Lower leg skin (tissue), 4 donors: ENCODE measurements around the gene OSM. TPM values are rescaled to one million over a fixed set of nuclear protein-coding genes. Genes with fewer than 3 reads are reported as not detected.
"Not testable (repeated sequence)": the region's sequence is repeated elsewhere in the genome, so short reads cannot be mapped to it uniquely, and the experiment has no call there.

Experiments
- DNase-seq, 2 donors: peaks; one replicate each; pipeline ENCODE4 v3.0.0-alpha.2; 2019; ENCODE audit warnings: low spot score in 2 of 2
- H3K4me3 ChIP-seq: fragments of 200-600 bp; sonication (generic); 2 replicates; pipeline ENCODE4 v1.5.1; 2017; ENCODE audit warnings: mild to moderate bottlenecking, low read depth; ENCODE audit not compliant: poor library complexity, severe bottlenecking
- CTCF ChIP-seq, 3 donors: fragments of 450-650 bp; IDR thresholded peaks; one replicate each; pipeline ENCODE4 v1.5.1; 2016; ENCODE audit warnings: antibody characterized with exemption in 3 of 3, mild to moderate bottlenecking in 3 of 3, moderate library complexity in 2 of 3
- POLR2A ChIP-seq, 2 donors: fragments of 450-650 bp; IDR thresholded peaks; one replicate each; pipeline ENCODE4 v1.6.1; 2016 to 2017; ENCODE audit warnings: antibody characterized with exemption in 2 of 2, mild to moderate bottlenecking in 1 of 2, moderate library complexity in 1 of 2
- WGBS, 2 donors: methylation state at CpG; one replicate each; pipeline ENCODE4 v1.1.5; 2018; 5-methylcytosine and 5-hydroxymethylcytosine counted together
- intact Hi-C: fragments of 100-400 bp; cut with DNase I; formaldehyde crosslinking; loops from one replicate; pipeline ENCODE4 v1.15.0; 2023; ENCODE audit warnings: low total_unique reads
- total RNA-seq, 4 donors: library from RNA; depleted of rRNA; stranded (reverse); fragments of >200 nt; gene quantifications; one replicate each; pipeline ENCODE4 v1.1.0, GENCODE V29; 2016

OSM gene
- total RNA-seq, 4 donors from 2014 or later: 0.27 to 0.34 (median 0.29) TPM; not detected in 1

- intact Hi-C loops: no loop called here
- no peak overlapping the region for H3K4me3 ChIP-seq
- no peak for DNase-seq
- TF ChIP-seq POLR2A (IDR thresholded peaks at IDR 0.05) (no peak), CTCF (IDR thresholded peaks at IDR 0.05) (no peak)
- WGBS, 2 donors: 73 to 76% methylated on average over 10 of the region's 10 CpGs
Observed at GRCh38 chr22:30235687-30236170, 30.9 kb downstream of the OSM start.

DNA sequence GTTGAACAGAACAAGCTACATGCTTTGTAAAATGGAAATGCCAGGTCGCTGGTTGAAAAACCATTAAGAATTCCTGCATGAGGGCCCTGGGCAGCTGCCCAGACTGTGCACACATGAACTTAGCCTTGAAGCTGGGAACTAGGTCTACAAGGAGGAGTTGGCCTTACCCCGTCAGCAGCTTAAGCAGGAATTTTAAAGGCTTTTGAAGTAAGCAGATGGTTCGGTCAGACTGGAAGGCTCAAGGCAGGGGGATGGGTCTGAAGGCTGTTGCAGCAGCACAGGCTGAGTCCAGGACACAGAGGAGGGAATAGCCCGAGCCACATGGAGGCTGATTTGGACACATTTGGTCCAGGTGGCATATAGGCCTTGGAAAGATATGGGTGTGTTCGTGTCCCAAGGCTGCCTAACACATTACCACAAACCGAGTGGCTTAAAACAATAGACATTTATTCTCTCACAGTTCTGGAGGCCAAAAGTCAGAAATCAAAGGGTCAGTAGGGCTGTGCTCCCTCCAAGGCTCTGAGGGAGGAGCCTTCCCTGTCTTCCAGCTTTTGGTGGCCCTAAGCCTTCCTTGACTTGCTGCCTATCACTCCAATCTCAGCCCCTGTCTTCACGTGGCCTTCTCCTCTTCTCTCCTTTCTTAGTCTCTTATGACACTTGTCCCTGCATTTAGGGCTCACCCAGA lies 31.7 kb downstream of the OSM start:
- intact Hi-C loops: no loop called here
- no peak for DNase-seq
- TF ChIP-seq CTCF (IDR thresholded peaks at IDR 0.05): no peak
- no peak for TF ChIP-seq POLR2A (IDR thresholded peaks at IDR 0.05)
- WGBS, 2 donors: 70 to 79% methylated on average over 7 of the region's 7 CpGs
- no peak overlapping the region for H3K4me3 ChIP-seq

DNA sequence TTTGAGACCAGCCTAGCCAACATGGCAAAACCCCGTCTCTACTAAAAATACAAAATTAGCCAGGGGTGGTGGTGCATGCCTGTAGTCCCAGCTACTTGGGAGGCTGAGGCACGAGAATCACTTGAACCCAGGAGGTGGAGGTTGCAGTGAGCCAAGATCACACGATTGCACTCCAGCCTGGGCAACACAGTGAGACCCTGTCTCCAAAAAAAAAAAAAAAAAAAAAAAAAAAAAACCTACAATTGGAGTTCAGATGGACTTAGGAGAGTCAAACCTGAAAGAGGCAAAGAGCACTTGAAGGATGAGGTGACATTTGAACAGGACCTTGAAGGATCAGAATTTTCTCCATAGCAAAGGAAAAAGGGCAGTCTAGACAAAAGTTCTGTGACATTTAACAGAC lies 32.3 kb downstream of the OSM start:
- DNase-seq, intact Hi-C loops, H3K4me3 ChIP-seq: not testable (repeated sequence)
- WGBS, 2 donors: 89 to 97% methylated on average over 3 of the region's 3 CpGs

DNA sequence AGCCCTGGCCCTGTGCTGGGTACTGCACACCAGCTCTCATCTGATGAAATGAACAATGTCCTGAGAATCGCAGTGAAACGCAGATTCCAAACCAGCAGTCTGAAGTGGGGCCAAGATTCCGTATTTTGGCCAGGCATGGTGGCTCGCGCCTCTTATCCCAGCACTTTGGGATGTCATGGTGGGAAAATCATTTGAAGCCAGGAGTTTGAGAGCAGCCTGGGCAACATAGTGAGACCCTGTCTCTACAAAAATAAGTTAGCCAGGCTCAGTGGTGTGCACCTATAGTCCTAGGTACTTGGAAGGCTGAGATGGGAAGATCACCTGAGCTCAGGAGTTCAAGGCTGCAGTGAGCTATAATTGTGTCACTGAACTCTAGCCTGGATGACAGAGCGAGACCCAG lies 33.1 kb downstream of the OSM start:
- intact Hi-C loops: no loop called here
- H3K4me3 ChIP-seq: no peak overlapping the region
- 78 to 92% methylated on average over 6 of the region's 6 CpGs for WGBS, 2 donors
- no peak for DNase-seq
- no peak for TF ChIP-seq POLR2A (IDR thresholded peaks at IDR 0.05)
- no peak for TF ChIP-seq CTCF (IDR thresholded peaks at IDR 0.05)

DNA sequence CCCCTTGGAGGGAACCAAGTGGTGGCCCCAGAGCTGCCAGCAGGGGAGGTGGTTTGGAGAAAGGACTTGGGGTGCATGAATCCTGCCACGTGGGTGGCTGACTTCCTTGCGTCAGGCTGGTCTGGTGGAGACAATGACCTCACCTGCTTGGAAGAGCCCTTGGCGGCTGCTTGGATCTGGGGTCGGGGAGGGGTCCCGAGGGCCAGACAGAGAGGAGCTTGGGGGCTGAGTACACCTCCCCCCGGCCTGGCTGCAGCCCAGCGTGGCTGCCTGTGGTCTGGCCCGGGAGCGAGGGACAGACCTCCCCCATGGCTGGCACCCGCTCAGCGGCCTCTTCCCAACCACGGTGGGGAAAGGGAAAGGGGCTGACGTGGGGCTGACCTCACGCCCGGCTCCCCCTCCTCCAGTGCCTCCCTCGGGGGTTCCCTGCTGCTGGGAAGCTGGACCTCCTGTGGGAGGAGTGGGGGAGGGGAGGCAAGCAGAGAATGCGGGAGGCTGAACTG lies 33.9 kb downstream of the OSM start:
- DNase-seq: no peak
- no peak overlapping the region for H3K4me3 ChIP-seq
- 47 to 69% methylated on average over 11 to 15 of the region's 17 CpGs for WGBS, 2 donors
- TF ChIP-seq POLR2A (IDR thresholded peaks at IDR 0.05) (no peak), CTCF (IDR thresholded peaks at IDR 0.05) (no peak)
- intact Hi-C loops: no loop called here

DNA sequence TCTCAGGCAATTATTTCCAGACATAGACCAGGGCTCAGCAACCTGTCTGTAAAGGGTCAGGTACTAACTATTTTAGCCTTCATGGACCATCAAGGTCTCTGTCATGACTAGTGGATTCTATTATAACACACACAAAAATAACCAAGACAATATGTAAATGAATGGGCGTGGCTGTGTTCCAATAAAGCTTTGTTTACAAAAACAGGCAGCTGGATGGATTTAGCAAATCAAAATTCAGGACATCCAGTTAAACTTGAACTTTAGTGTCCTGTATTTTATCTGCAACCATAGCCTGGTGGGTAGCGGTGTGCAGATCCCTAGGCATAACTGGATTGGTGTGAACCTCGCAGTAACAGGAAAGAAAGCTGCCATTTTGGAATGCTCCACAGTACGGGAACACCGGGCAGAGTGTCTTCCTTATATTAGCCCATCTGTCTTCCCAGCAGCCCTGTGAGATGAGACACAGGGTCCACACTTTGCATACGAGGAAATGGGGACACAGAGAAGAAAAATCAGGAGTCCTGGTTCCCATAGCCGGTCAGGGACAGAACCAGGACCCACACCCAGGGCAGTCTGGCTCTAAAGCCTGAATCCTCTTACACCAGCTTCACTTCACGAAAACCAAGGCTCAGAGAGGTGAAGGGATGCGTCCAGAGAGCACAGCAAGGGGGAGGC lies 35.7 kb downstream of the OSM start:
- no peak overlapping the region for H3K4me3 ChIP-seq
- intact Hi-C loops: no loop called here
- TF ChIP-seq CTCF (IDR thresholded peaks at IDR 0.05): no peak
- TF ChIP-seq POLR2A (IDR thresholded peaks at IDR 0.05): no peak
- 85 to 88% methylated on average over 9 of the region's 9 CpGs for whole genome bisulfite sequencing, 2 donors
- no peak for DNase-seq
